ENCODE data around the gene VARS2. TPM values are rescaled to one million over a fixed set of nuclear protein-coding genes. Genes with fewer than 3 reads are reported as not detected.

Gene VARS2
- total and polyA plus RNA-seq, 9 of the 15 experiments (the other 6 are each of a cell fraction or from before 2014, with no cell fraction given): 1.6 to 53.6 (median 29.9) TPM

GRCh38 chr6:30914076-30914853 is at the start of gene VARS2 (continued):
- TF ChIP-seq USF2 (CRISPR knock-in tag; IDR thresholded peaks at IDR 0.05) (no peak), SRSF9 (IDR thresholded peaks at IDR 0.05; ENCODE audit: borderline replicate concordance, low read depth, low read length) (no peak), TRIM25 (IDR thresholded peaks at IDR 0.05; ENCODE audit: borderline replicate concordance) (no peak), LEF1 (IDR thresholded peaks at IDR 0.05) (no peak), HNRNPH1 (optimal IDR thresholded peaks at IDR 0.05; ENCODE audit: low read depth, low read length) (no peak), RBFOX2 (IDR thresholded peaks at IDR 0.05; ENCODE audit: low read depth, low read length) (peak; percentile 96), PCBP2 (IDR thresholded peaks at IDR 0.05; ENCODE audit: low read depth, low read length, poor library complexity, severe bottlenecking) (no peak), RFX5 (IDR thresholded peaks at IDR 0.05; ENCODE audit: low read depth, low read length) (no peak), PREB (CRISPR knock-in tag; IDR thresholded peaks at IDR 0.05) (peak; percentile 34; the same call in 1 of the 2 replicates), SMARCA4 (IDR thresholded peaks at IDR 0.05) (peak; percentile 54; the same call in 1 of the 2 replicates), ZNF174 (CRISPR knock-in tag; IDR thresholded peaks at IDR 0.05) (no peak), THRB (CRISPR knock-in tag; conservative IDR thresholded peaks at IDR 0.05) (peak; percentile 69), ZNF324 (CRISPR knock-in tag; IDR thresholded peaks at IDR 0.05) (0 out of 2 replicates have a peak, but pooled peaks have one; percentile 11), HDAC6 (IDR thresholded peaks at IDR 0.05; ENCODE audit: low read depth, low read length) (no peak), ELK3 (CRISPR knock-in tag; IDR thresholded peaks at IDR 0.05) (peak; percentile 78; the same call in 1 of the 2 replicates), YBX1 (IDR thresholded peaks at IDR 0.05) (no peak), ZBTB43 (CRISPR knock-in tag; IDR thresholded peaks at IDR 0.05) (no peak), U2AF2 (optimal IDR thresholded peaks at IDR 0.05; ENCODE audit: low read depth, low read length) (no peak), CHD2 (IDR thresholded peaks at IDR 0.05; ENCODE audit: low read depth, low read length) (no peak), RBM25 (IDR thresholded peaks at IDR 0.05; ENCODE audit: low read depth, low read length, severe bottlenecking) (no peak), ETV5 (CRISPR knock-in tag; IDR thresholded peaks at IDR 0.05; ENCODE audit: low read depth) (peak; percentile 86)

Measured in K562 (cell line).